GM23338 (cell line): ENCODE results near the gene CACNA1D. TPM values are rescaled to one million over a fixed set of nuclear protein-coding genes. Genes with fewer than 3 reads are reported as not detected.
"Not testable (repeated sequence)": the region's sequence is repeated elsewhere in the genome, so short reads cannot be mapped to it uniquely, and the experiment has no call there.

ENCODE experiments used
- ATAC-seq: fragments of 200-7000 bp; cut with Tn5 transposase; 3 replicates; pipeline ENCODE4 v1.9.1; 2020
- DNase-seq: peaks from one replicate; pipeline ENCODE4 v3.0.0-alpha.2; 2015; ENCODE audit warnings: low spot score
- H2AFZ ChIP-seq: fragments of 200-600 bp; sonication (generic); 2 replicates; pipeline ENCODE4 v1.8.0; 2016; ENCODE audit warnings: antibody characterized with exemption, mild to moderate bottlenecking, moderate library complexity
- H3F3A ChIP-seq: fragments of 200-600 bp; sonication (generic); replicated peaks from 2 replicates; pipeline ENCODE4 v1.8.0; 2017; ENCODE audit warnings: antibody characterized with exemption, mixed run types, low read depth
- H3K27ac ChIP-seq: fragments of 200-600 bp; sonication (generic); 2 replicates; pipeline ENCODE4 v1.6.1; 2016; ENCODE audit warnings: low read depth
- H3K27me3 ChIP-seq: fragments of 200-600 bp; sonication (generic); 2 replicates; pipeline ENCODE4 v1.8.0; 2016; ENCODE audit warnings: mild to moderate bottlenecking, mixed run types, moderate library complexity; ENCODE audit not compliant: insufficient read depth
- H3K36me3 ChIP-seq: fragments of 200-600 bp; sonication (generic); 2 replicates; pipeline ENCODE4 v1.8.0; 2016; ENCODE audit warnings: mild to moderate bottlenecking; ENCODE audit not compliant: insufficient read depth
- H3K4me1 ChIP-seq: fragments of 200-600 bp; sonication (generic); 2 replicates; pipeline ENCODE4 v1.8.0; 2016; ENCODE audit warnings: mild to moderate bottlenecking, moderate library complexity; ENCODE audit not compliant: insufficient read depth
- H3K4me2 ChIP-seq: fragments of 200-600 bp; sonication (generic); 2 replicates; pipeline ENCODE4 v1.7.1; 2017; ENCODE audit warnings: mixed run types
- H3K4me3 ChIP-seq: fragments of 200-600 bp; sonication (generic); 2 replicates; pipeline ENCODE4 v1.6.1; 2016; ENCODE audit warnings: mixed run types
- H3K79me2 ChIP-seq: fragments of 200-600 bp; sonication (generic); replicated peaks from 2 replicates; pipeline ENCODE4 v1.8.0; 2017; ENCODE audit warnings: mild to moderate bottlenecking; ENCODE audit not compliant: insufficient read depth
- H3K9me2 ChIP-seq: fragments of 200-600 bp; sonication (generic); 2 replicates; pipeline ENCODE4 v1.8.0; 2017; ENCODE audit not compliant: insufficient read depth
- H4K20me1 ChIP-seq: fragments of 200-600 bp; sonication (generic); replicated peaks from 2 replicates; pipeline ENCODE4 v1.8.0; 2017; ENCODE audit warnings: mild to moderate bottlenecking; ENCODE audit not compliant: insufficient read depth
- H3K27ac Mint-ChIP-seq: 2 replicates; pipeline ENCODE4 v1.8.0; 2020; ENCODE audit warnings: inconsistent platforms, mild to moderate bottlenecking, moderate library complexity, mixed read lengths
- H3K27me3 Mint-ChIP-seq: 3 replicates; pipeline ENCODE4 v1.8.0; 2022; ENCODE audit warnings: low read depth, mild to moderate bottlenecking, moderate library complexity, mixed read lengths, inconsistent platforms; ENCODE audit not compliant: insufficient read depth, poor library complexity
- H3K36me3 Mint-ChIP-seq: 3 replicates; pipeline ENCODE4 v1.8.0; 2021; ENCODE audit warnings: low read depth, mild to moderate bottlenecking, inconsistent platforms, moderate library complexity, mixed read lengths
- H3K4me1 Mint-ChIP-seq: 3 replicates; pipeline ENCODE4 v1.8.0; 2020; ENCODE audit warnings: mild to moderate bottlenecking, inconsistent platforms, mixed read lengths
- H3K4me3 Mint-ChIP-seq: 3 replicates; pipeline ENCODE4 v1.8.0; 2021; ENCODE audit warnings: moderate library complexity, mild to moderate bottlenecking, inconsistent platforms, mixed read lengths
- H3K9me3 Mint-ChIP-seq: 3 replicates; pipeline ENCODE4 v1.8.0; 2020; ENCODE audit warnings: moderate library complexity, mild to moderate bottlenecking, inconsistent platforms, mixed read lengths
- CREB1 ChIP-seq: fragments of 250-450 bp; sonication (Bioruptor Pico); IDR thresholded peaks from 2 replicates; pipeline ENCODE4 v1.5.0; 2020; ENCODE audit warnings: low read depth, mild to moderate bottlenecking, moderate library complexity
- NANOG ChIP-seq: IDR thresholded peaks from 2 replicates; pipeline ENCODE4 v1.6.1; 2016; ENCODE audit warnings: antibody characterized with exemption, borderline replicate concordance
- REST ChIP-seq: IDR thresholded peaks from one replicate; pipeline ENCODE4 v1.6.1; 2018; ENCODE audit warnings: antibody characterized with exemption; ENCODE audit not compliant: unreplicated experiment
- STAT1 ChIP-seq: IDR thresholded peaks from one replicate; pipeline ENCODE4 v1.6.1; 2016; ENCODE audit warnings: antibody characterized with exemption; ENCODE audit not compliant: unreplicated experiment
- ZNF462 ChIP-seq: fragments of 250-450 bp; sonication (Bioruptor Pico); IDR thresholded peaks from 2 replicates; pipeline ENCODE4 v1.5.0; 2020; ENCODE audit warnings: mild to moderate bottlenecking, moderate library complexity
- polyA plus RNA-seq: library from polyadenylated mRNA; unstranded; fragments of >200 nt; fragmentation: Nextera tagmentation; extraction: Ambion mirVana; gene quantifications from 2 replicates; pipeline ENCODE4 v1.2.1, GENCODE V29; 2016
- total RNA-seq: library from RNA; depleted of rRNA; stranded (reverse); fragments of >200 nt; shearing (Covaris generic); gene quantifications from 2 replicates; pipeline ENCODE4 v1.2.3, GENCODE V29; 2014

The CACNA1D gene
- total and polyA plus RNA-seq, 2 experiments from 2014 or later = 1.7 to 1.8 TPM

- Histone ChIP-seq H3F3A (no peaks in the 10 kb centered on the region), H3K9me2 (peaks cover 10% of the 10 kb centered on the region; the same call in 1 of the 2 replicates), H4K20me1 (no peaks in the 10 kb centered on the region; the same call in 1 of the 2 replicates), H3K79me2 (no peaks in the 10 kb centered on the region), H3K27me3 (no peaks in the 10 kb centered on the region), H2AFZ (no peak overlapping the region), H3K4me3 (no peak overlapping the region), H3K4me1 (no peaks in the 10 kb centered on the region), H3K36me3 (no peaks in the 10 kb centered on the region), H3K27ac (no peak overlapping the region), H3K4me2 (no peak overlapping the region)
- peaks cover 9% of the 10 kb centered on the region for H3K9me3 Mint-ChIP-seq
- H3K27ac Mint-ChIP-seq = no peak overlapping the region
- no peak for DNase-seq
- no peaks in the 10 kb centered on the region; the same call in 2 of the 3 replicates for H3K4me1 Mint-ChIP-seq
- no peaks in the 10 kb centered on the region for H3K27me3 Mint-ChIP-seq
- H3K4me3 Mint-ChIP-seq = no peak overlapping the region
- TF ChIP-seq REST (no peak), STAT1 (no peak), ZNF462 (CRISPR knock-in tag) (no peak), CREB1 (CRISPR knock-in tag) (no peak), NANOG (no peak)
- peaks cover 4% of the 10 kb centered on the region; the same call in 1 of the 3 replicates for H3K36me3 Mint-ChIP-seq
- ATAC-seq = no peak
Observed at GRCh38 chr3:53661480-53661879, 167.1 kb downstream of the CACNA1D start.

- H3K27ac ChIP-seq, H3K36me3 Mint-ChIP-seq, H3K4me2 ChIP-seq, H2AFZ ChIP-seq, H3K36me3 ChIP-seq, H3K79me2 ChIP-seq, DNase-seq, H3K4me1 Mint-ChIP-seq, H3K27me3 ChIP-seq, H3F3A ChIP-seq, H3K9me3 Mint-ChIP-seq, ATAC-seq, H3K4me3 Mint-ChIP-seq, H4K20me1 ChIP-seq, H3K4me3 ChIP-seq, H3K4me1 ChIP-seq, H3K27me3 Mint-ChIP-seq, H3K9me2 ChIP-seq, H3K27ac Mint-ChIP-seq: not testable (repeated sequence)
Observed at GRCh38 chr3:53664812-53665211, 170.4 kb downstream of the CACNA1D start.
